KOPT-K1 (cell line): ENCODE measurements around the gene MLIP.

Source experiments
- H3K27ac ChIP-seq: fragments of 200-600 bp; sonication (generic); 2 replicates; pipeline ENCODE4 v1.5.1; 2016; ENCODE audit warnings: antibody characterized with exemption, mild to moderate bottlenecking, low read depth, low read length; ENCODE audit not compliant: poor library complexity, severe bottlenecking
- H3K36me3 ChIP-seq: fragments of 200-600 bp; sonication (generic); 2 replicates; pipeline ENCODE4 v1.5.1; 2017; ENCODE audit warnings: antibody characterized with exemption, mild to moderate bottlenecking, low read length, moderate library complexity; ENCODE audit not compliant: insufficient read depth
- H3K9me3 ChIP-seq: fragments of 200-600 bp; sonication (generic); 2 replicates; pipeline ENCODE4 v1.5.1; 2017; ENCODE audit warnings: antibody characterized with exemption, low read length, mild to moderate bottlenecking; ENCODE audit not compliant: insufficient read depth, poor library complexity, severe bottlenecking

The MLIP gene

GRCh38 chr6:54315656-54316055, 204.4 kb downstream of the MLIP start:
- no peaks in the 10 kb centered on the region for H3K9me3 ChIP-seq
- no peak overlapping the region for H3K27ac ChIP-seq
- H3K36me3 ChIP-seq = no peaks in the 10 kb centered on the region
